Endodermal cell (in vitro differentiated cells): ENCODE results near the gene DOK7. TPM values are rescaled to one million over a fixed set of nuclear protein-coding genes. Genes with fewer than 3 reads are reported as not detected.

Experiments used
- DNase-seq: peaks from one replicate; pipeline ENCODE4 v3.0.0-alpha.2; 2017
- H3K27ac ChIP-seq: 2 replicates; pipeline ENCODE4 v1.5.1; 2013; ENCODE audit warnings: mild to moderate bottlenecking, low read depth, low read length, moderate library complexity
- H3K27me3 ChIP-seq: 2 replicates; pipeline ENCODE4 v1.6.1; 2013; ENCODE audit warnings: mild to moderate bottlenecking, low read length, moderate library complexity; ENCODE audit not compliant: insufficient read depth, control insufficient read depth, poor library complexity, severe bottlenecking
- H3K36me3 ChIP-seq: 2 replicates; pipeline ENCODE4 v1.7.0; 2013; ENCODE audit warnings: mild to moderate bottlenecking, low read length, moderate library complexity; ENCODE audit not compliant: control insufficient read depth, insufficient read depth
- H3K4me1 ChIP-seq: one replicate; pipeline ENCODE4 v1.7.0; 2013; ENCODE audit warnings: low read length; ENCODE audit not compliant: control insufficient read depth, insufficient read depth
- H3K4me3 ChIP-seq: 2 replicates; pipeline ENCODE4 v1.5.1; 2013; ENCODE audit warnings: mild to moderate bottlenecking, low read length, moderate library complexity
- H3K9ac ChIP-seq: 2 replicates; pipeline ENCODE4 v1.6.1; 2013; ENCODE audit warnings: mild to moderate bottlenecking, low read length, moderate library complexity; ENCODE audit not compliant: poor library complexity, severe bottlenecking; ENCODE audit errors: extremely low read depth
- H3K9me3 ChIP-seq: 2 replicates; pipeline ENCODE4 v1.6.1; 2013; ENCODE audit warnings: mild to moderate bottlenecking, low read length, moderate library complexity; ENCODE audit not compliant: control insufficient read depth
- H3K27ac Mint-ChIP-seq: 2 replicates; pipeline ENCODE4 v1.8.0; 2020; ENCODE audit warnings: mixed read lengths
- H3K27me3 Mint-ChIP-seq: 2 replicates; pipeline ENCODE4 v1.8.0; 2021; ENCODE audit warnings: mild to moderate bottlenecking, mixed read lengths; ENCODE audit not compliant: insufficient read depth
- H3K36me3 Mint-ChIP-seq: 2 replicates; pipeline ENCODE4 v1.8.0; 2020; ENCODE audit warnings: low read depth, mixed read lengths
- H3K4me1 Mint-ChIP-seq: 2 replicates; pipeline ENCODE4 v1.8.0; 2020; ENCODE audit warnings: mixed read lengths
- H3K4me3 Mint-ChIP-seq: 2 replicates; pipeline ENCODE4 v1.8.0; 2020; ENCODE audit warnings: mild to moderate bottlenecking, moderate library complexity, mixed read lengths
- H3K9me3 Mint-ChIP-seq: 2 replicates; pipeline ENCODE4 v1.8.0; 2020; ENCODE audit warnings: mild to moderate bottlenecking, mixed read lengths
- WGBS, 2 experiments: methylation state at CpG; one replicate each; pipeline versions ENCODE4 v1.1.5 to v1.1.7; 2013; ENCODE audit warnings: missing lambda C conversion rate in 2 of 2, mixed read lengths in 1 of 2; ENCODE audit not compliant: insufficient coverage in 1 of 2, insufficient read length in 1 of 2; 5-methylcytosine and 5-hydroxymethylcytosine counted together
- total RNA-seq, 2 donors: library from RNA; stranded (reverse); fragmentation: NEBNext Ultra II Directional in 1 of 2; extraction: Animal tissue kit (Norgen Biotek cat#: 25700) in 1 of 2; gene quantifications; 2 replicates in 1 of 2; 3 replicates in 1 of 2; pipeline ENCODE4 v1.2.1, GENCODE V29; 2021
- TF ChIP-seq, protein P1 (sequence below): fragments of 200-600 bp; sonication (generic); conservative IDR thresholded peaks from 2 replicates; pipeline ENCODE4 v1.5.0; 2021; ENCODE audit warnings: antibody characterized with exemption, mild to moderate bottlenecking

The DOK7 gene
- total RNA-seq, 2 donors from 2014 or later = 0.38 to 1.3 TPM

- H3K27ac ChIP-seq = no peak overlapping the region
- H3K27me3 Mint-ChIP-seq = peaks cover 19% of the 10 kb centered on the region
- no peak overlapping the region for H3K4me3 ChIP-seq
- H3K27ac Mint-ChIP-seq = no peak overlapping the region
- H3K4me1 ChIP-seq = no peaks in the 10 kb centered on the region
- peaks cover 5% of the 10 kb centered on the region for H3K27me3 ChIP-seq
- TF ChIP-seq, protein P1, sequence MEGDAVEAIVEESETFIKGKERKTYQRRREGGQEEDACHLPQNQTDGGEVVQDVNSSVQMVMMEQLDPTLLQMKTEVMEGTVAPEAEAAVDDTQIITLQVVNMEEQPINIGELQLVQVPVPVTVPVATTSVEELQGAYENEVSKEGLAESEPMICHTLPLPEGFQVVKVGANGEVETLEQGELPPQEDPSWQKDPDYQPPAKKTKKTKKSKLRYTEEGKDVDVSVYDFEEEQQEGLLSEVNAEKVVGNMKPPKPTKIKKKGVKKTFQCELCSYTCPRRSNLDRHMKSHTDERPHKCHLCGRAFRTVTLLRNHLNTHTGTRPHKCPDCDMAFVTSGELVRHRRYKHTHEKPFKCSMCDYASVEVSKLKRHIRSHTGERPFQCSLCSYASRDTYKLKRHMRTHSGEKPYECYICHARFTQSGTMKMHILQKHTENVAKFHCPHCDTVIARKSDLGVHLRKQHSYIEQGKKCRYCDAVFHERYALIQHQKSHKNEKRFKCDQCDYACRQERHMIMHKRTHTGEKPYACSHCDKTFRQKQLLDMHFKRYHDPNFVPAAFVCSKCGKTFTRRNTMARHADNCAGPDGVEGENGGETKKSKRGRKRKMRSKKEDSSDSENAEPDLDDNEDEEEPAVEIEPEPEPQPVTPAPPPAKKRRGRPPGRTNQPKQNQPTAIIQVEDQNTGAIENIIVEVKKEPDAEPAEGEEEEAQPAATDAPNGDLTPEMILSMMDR = no peak
- no peaks in the 10 kb centered on the region for H3K9me3 Mint-ChIP-seq
- H3K9ac ChIP-seq = no peak overlapping the region
- no peak for DNase-seq
- 88 to 92% methylated on average over 22 to 25 of the region's 25 CpGs for WGBS, 2 experiments
- H3K36me3 ChIP-seq = no peaks in the 10 kb centered on the region
- H3K9me3 ChIP-seq = no peaks in the 10 kb centered on the region
- no peaks in the 10 kb centered on the region for H3K36me3 Mint-ChIP-seq
- H3K4me3 Mint-ChIP-seq = no peak overlapping the region
- H3K4me1 Mint-ChIP-seq = no peaks in the 10 kb centered on the region
Observed at GRCh38 chr4:3470244-3471097, 7.4 kb downstream of the DOK7 start.

GRCh38 chr4:3471098-3471760 is 8.1 kb downstream of the DOK7 start:
- H3K9me3 Mint-ChIP-seq = no peaks in the 10 kb centered on the region
- Histone ChIP-seq H3K27me3 (peaks cover 5% of the 10 kb centered on the region), H3K36me3 (no peaks in the 10 kb centered on the region), H3K4me3 (no peak overlapping the region), H3K9me3 (no peaks in the 10 kb centered on the region), H3K9ac (no peak overlapping the region), H3K4me1 (no peaks in the 10 kb centered on the region), H3K27ac (no peak overlapping the region)
- no peaks in the 10 kb centered on the region for H3K36me3 Mint-ChIP-seq
- no peak overlapping the region for H3K27ac Mint-ChIP-seq
- no peak for DNase-seq
- TF ChIP-seq, protein P1 = no peak
- no peaks in the 10 kb centered on the region for H3K4me1 Mint-ChIP-seq
- WGBS, 2 experiments = 95 to 96% methylated on average over 20 to 23 of the region's 23 CpGs
- peaks cover 19% of the 10 kb centered on the region for H3K27me3 Mint-ChIP-seq
- H3K4me3 Mint-ChIP-seq = no peak overlapping the region

- H3K27me3 Mint-ChIP-seq = peaks cover 24% of the 10 kb centered on the region
- no peak overlapping the region for H3K4me3 Mint-ChIP-seq
- no peaks in the 10 kb centered on the region for H3K9me3 ChIP-seq
- no peak overlapping the region for H3K27ac Mint-ChIP-seq
- H3K36me3 ChIP-seq = no peaks in the 10 kb centered on the region
- peaks cover 5% of the 10 kb centered on the region for H3K27me3 ChIP-seq
- no peak overlapping the region for H3K9ac ChIP-seq
- DNase-seq = no peak
- no peaks in the 10 kb centered on the region for H3K9me3 Mint-ChIP-seq
- no peak overlapping the region for H3K27ac ChIP-seq
- WGBS, 2 experiments = 90 to 93% methylated on average over 12 to 15 of the region's 15 CpGs
- no peaks in the 10 kb centered on the region for H3K4me1 ChIP-seq
- no peak overlapping the region for H3K4me3 ChIP-seq
- H3K36me3 Mint-ChIP-seq = no peaks in the 10 kb centered on the region
- no peaks in the 10 kb centered on the region for H3K4me1 Mint-ChIP-seq
- TF ChIP-seq, protein P1 = no peak
Observed at GRCh38 chr4:3471886-3472285, 8.8 kb downstream of the DOK7 start.
